NCI-H1417 treated with DMSO at 0.1 percent for 48 hours (cell line): Measurements from ENCODE around the gene YWHAG.
"Not testable (repeated sequence)": the region's sequence is repeated elsewhere in the genome, so short reads cannot be mapped to it uniquely, and the experiment has no call there.

Experiments
- DNase-seq: peaks from one replicate; lab custom pipeline; 2025; lab: John Stamatoyannopoulos, UW

Gene YWHAG

GRCh38 chr7:76294344-76295024 lies 64.3 kb downstream of the YWHAG start:
- peak; percentile 71 for DNase-seq

- DNase-seq = no peak
These were observed 65.3 kb downstream of the YWHAG start for GRCh38 chr7:76293407-76293901.

GRCh38 chr7:76292911-76293310 lies 65.9 kb downstream of the YWHAG start:
- not testable (repeated sequence) for DNase-seq

- DNase-seq = no peak
These were observed 66.6 kb downstream of the YWHAG start for GRCh38 chr7:76292213-76292573.

GRCh38 chr7:76291351-76292212 lies 67.2 kb downstream of the YWHAG start:
- DNase-seq = no peak

GRCh38 chr7:76290847-76291350 lies 67.9 kb downstream of the YWHAG start:
- DNase-seq = not testable (repeated sequence)

GRCh38 chr7:76286842-76287403 lies 71.9 kb downstream of the YWHAG start:
- no peak for DNase-seq

- DNase-seq = no peak
These were observed 73.0 kb downstream of the YWHAG start for GRCh38 chr7:76285604-76286374.

- no peak for DNase-seq
These were observed 75.3 kb downstream of the YWHAG start for GRCh38 chr7:76283254-76284159.

GRCh38 chr7:76282344-76283253 lies 76.2 kb downstream of the YWHAG start:
- no peak for DNase-seq

GRCh38 chr7:76281706-76282343 lies 77.0 kb downstream of the YWHAG start:
- DNase-seq = no peak

- no peak for DNase-seq
These were observed 77.6 kb downstream of the YWHAG start for GRCh38 chr7:76281006-76281705.

GRCh38 chr7:76280408-76280807 lies 78.4 kb downstream of the YWHAG start:
- no peak for DNase-seq

GRCh38 chr7:76278540-76278939 lies 80.3 kb downstream of the YWHAG start:
- no peak for DNase-seq
